Muscle of arm (tissue), 12 donors: ENCODE data around the gene TBX15. TPM values are rescaled to one million over a fixed set of nuclear protein-coding genes. Genes with fewer than 3 reads are reported as not detected.
A peak's percentile ranks its signal among the peaks of the same experiment; 100 is the strongest.

ENCODE experiments used
- DNase-seq: peaks from one replicate; pipeline ENCODE4 v3.0.0-alpha.2; 2013
- polyA plus RNA-seq, 12 donors: library from polyadenylated mRNA; unstranded; fragments of 120-200 nt; gene quantifications; one replicate each; pipeline ENCODE4 v1.2.1, GENCODE V29; 2013; ENCODE audit not compliant: insufficient read length in 12 of 12

The TBX15 gene
- polyA plus RNA-seq, 12 donors: 47.2 to 162 (median 65.0) TPM

DNA sequence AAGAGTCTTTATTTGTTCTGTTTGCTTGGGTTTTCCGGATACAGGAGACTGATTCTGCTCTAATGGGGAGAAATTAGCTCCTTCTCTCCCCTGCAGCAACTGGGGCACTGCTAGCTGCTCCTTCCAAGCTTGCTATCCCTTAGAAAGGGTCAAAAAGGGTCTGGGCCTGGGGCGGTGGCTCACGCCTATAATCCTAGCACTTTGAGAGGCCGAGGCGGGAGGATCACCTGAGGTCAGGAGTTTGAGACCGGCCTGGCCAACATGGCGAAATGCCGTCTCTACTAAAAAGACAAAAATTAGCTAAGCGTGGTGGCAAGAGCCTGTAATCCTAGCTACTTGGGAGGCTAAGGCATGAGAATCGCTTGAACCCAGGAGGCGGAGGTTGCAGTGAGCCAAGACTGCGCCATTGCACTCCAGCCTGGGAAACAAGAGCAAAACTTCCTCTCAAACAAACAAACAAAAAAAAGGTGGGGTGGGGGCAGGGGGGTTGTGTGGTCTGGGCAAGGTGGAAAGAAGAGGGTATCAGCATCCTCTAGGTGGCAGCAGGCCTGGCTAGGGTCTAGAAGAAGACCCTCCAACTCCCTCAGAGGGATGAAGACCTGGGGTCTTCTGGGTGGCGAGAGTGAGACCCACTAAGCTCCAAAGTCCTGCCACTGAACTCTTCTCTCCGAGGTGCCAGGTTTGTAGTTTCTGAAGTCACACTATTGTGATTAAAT, 15.4 kb upstream of the TBX15 start:
- DNase-seq: no peak

DNA sequence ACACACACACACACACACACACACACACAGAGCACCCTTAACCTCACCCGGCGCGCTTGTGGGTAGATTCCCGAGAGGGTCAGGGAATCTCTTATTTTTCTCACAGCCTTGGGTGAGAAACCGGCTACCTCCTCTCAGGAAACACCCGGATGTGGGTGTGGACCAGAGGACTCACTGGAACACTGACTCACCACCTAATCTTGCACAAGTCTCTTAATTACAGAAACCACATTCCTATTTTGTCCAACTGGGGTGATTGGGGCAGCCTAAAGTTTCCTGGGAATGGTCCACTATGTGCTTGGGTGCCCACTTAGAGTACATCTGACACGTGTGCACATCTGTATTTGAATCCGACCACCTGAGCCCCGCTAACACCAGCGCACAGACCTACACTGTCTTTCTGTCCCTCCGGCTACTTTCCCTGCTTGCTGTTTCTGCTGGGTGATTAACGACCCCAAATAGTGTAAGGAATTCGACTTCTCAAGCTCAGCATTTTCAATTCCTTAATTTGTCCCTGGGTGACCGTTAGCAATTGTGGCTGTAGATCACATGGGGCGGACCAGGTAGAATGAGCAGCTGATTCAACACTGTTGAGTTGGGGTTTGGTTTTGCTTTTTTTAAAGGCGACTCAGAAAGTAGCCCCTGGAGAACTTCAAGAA, 14.0 kb upstream of the TBX15 start:
- no peak for DNase-seq

DNA sequence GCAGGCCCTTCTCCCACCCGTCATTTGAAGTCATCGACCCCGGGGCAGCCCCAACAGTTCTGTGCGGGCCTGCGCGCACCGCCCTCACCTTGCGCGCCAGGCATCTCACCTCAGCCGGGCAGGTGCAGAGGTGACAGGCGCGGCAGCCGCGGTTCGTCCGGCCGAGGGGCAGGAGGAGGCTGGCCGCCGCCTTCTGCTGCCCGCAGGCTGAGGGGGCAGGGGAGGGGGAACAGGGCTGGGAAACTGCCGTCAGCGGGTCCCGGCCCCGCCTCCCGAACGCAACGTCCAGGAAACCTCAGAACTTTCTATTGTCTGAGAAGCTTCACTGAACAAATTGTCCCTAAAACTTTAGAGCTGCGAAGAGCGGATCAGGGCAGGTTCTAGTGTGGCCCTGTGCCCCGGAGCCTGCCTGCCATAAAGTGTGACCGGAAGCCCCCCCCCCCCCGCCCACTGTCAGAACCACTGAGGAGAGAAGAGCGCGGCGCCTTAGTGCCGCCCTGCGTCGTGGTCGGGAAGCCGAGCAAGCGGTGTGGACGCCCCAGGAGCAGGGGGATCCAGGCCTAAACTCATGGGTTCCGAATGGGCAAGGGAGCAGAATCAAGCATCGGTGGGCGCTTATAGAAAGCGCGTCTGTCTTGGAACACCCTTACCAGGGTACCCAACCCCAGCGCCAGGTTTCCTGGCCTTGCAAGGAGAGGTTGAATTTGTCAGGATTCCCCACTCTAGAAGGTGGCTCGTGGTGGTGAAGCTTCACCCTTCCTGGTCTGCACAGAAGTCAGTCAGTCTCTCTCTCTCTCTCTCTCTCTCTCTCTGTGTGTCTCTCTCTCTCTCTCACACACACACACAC, 13.3 kb upstream of the TBX15 start:
- DNase-seq: no peak

DNA sequence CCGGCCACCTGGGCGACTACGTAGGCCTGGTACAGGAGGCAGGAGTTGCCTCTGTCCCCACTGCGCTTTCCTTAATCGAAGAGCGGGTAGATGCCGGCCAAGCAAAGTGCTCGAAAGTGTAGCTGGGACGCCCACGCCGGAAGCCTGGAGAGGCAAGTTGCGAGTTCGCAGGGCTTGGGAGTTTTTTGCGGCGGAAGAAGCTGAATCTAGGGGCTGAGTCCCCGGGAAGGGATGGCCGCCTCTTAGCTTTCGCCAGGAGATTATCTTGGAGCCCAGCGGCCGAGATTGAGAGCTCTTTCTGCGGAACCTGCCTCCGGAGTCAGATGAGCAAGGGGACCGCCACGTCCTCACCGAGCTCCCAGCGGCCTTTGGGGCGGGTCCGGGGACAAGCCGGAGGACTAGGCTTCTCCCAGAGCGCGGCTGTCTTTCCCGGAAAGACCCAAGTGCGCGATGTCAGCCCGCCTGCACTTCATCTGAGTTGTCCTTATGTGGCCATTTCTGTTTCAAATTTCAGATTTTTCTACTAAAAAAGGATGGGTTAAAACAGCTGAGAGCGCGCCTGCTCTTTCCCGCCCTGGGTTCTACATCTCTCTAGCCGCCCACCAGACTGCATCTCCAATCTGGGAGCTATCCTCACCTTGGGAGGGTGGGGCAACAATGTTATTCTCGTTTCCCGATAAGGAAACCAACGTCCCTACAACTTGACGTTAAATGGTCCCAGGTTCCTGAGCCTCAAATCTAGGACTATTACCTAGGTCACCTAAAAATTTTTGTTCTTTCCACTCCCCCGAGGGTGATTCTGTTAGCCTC, 12.4 kb upstream of the TBX15 start:
- DNase-seq: no peak

DNA sequence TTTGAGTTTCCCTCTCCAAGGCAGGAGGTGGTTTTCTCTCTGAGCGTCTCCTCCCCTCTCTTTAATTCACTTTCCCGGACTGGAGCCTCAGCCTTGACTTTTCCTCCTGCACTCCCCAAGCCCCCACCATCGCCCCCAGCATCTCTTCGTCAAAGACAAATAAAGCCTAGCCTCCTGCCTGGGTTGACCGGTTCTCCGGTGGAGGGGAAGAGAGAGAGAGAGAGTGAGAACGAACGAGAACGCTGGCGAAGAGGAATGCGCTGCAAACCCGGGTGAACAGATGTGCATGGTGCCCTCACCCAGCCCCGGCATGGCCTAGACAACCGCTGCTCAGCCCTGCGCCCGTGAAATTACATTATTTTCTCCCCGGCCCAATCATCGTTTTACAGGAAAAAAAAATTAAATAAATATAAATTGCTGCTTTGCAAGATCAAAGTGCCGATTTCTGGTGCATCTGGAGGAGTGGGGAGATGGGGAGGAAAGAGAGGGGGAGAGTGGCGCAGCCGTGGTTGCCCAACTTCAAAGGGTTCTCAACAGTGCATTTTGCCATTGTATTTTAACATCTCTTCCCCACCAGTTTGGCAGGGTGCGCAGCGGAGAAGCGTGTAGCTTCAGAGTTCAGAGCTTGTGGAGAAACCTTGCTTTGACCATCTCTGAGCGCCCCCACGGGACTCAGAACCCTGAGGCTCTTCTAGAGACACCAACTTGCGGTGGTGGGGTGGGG, 11.4 kb upstream of the TBX15 start:
- no peak for DNase-seq

DNA sequence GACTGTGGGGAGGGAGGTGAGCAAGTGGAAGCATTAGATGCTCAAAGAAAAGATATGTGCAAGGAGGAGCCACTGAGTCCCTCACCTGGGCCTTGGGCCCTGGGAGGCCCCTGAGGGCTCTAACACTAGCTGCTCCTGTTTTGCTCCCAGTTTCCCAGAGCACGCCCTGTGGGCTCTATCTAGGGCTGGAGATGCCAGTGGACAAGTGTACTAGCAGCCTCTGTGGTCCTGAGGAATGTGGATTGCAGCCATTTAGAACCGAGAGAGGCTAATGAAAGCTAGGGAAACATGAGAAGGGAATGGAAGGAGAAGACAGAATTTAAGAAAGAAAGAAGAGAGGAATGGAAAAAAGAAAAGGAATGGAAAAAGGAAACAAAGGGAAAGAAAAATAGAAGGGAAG, 10.0 kb upstream of the TBX15 start:
- no peak for DNase-seq

DNA sequence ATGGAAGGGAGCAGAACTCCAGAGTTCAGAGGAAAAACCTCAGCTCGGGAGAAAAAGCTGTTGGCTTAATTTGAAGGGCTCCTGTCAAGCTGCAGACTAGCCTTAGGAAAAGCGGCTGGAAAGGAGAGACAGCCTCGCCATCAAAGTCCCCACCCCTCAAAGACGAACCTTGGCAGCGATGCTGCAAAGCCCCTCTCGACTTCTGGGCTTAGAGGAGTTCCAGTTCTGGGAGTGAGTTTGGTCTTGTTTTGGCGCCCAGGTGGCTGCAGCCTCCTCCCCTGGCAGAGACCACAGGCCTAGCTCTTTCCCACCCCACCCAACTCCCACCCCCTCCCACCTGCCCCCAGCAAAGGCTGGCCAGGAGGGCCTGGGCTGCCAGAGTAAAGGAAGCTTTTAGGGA, 9.1 kb upstream of the TBX15 start:
- no peak for DNase-seq

DNA sequence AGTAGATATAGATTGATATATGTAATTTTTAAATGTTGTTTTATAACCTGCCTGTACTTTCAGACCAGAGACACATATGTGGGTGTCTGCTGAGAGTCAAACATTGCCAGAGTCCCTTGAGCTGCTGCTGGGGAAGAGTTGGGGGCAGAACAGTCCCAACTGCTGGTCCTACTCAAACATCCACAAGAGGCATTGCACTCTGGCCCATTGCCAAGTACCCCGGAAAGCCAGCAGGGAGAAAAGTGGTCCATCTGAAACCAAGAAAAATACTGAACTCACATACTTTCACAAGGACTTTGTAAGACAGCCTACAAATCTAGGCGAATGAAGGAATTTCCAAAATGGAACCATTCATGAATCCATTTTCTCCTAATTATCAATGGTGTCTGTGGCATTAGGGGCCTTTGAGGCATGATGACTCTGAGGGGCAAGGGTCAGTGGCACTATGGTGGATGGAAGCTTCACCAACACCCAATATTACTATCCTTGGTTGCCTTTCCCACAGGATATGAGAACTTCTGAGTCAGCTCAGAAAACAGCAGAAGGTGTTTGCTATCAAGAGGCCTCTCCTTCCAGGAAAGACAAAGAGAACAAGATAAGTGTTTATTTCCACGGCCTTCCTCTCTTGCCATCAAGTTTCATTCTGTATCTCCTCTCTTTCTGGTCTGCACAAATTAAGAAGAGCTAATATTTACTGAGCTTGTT, 7.3 kb upstream of the TBX15 start:
- DNase-seq: no peak

DNA sequence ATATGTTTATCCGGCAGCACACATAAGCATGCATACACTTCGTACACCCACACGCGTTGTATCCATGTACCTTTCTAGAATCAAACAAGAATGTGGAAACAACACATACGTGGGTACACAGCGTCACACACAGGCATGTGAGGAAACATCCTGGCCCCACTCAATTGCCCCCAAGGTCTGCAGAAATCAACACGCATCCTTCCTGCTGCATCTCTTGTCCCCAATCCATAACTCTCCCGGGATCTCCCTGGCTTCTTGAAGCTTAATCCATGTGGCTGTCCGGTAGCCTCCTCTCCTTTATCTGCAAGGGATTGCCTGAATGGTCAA, 5.5 kb upstream of the TBX15 start:
- DNase-seq: no peak

DNA sequence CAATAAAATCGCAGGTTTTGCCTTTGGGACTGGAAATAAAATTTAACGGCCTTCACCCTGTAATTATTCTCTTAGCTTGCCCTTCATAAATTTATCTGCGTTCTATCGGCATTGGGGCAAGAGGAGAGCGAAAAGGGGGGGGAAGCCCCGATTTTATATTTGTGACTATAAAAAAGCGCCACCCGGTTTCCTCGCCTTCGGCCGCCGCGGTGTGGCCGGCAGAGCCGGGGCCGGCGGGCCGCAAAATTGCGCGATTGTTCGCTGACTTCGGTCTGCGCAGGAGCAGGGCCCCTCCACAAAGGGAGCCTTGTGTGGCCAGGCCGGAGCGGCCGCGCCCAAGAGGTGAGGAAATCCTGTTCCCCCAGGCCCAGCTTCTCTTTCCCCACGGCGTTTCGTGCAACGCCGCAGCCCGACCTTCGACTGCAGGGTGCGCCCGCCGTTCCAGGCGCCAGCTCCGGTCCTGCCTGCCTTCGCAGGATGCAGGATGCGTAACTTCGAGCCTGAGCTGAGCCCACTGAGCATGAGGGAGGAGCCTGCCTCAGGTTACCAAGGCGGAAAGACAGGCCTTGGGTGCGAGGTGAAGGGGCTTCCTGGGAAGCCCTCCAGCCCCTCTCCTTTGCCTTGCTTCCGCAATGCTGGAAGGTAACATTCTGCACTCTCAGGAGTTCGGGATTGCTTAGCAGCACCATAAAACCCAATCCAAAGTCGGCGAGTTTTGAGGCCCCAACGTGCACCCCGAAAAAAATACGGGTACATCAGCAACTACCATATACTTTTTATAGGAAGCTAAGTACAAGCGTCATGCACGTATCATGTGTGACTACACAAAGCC, 4.9 kb upstream of the TBX15 start:
- no peak for DNase-seq

DNA sequence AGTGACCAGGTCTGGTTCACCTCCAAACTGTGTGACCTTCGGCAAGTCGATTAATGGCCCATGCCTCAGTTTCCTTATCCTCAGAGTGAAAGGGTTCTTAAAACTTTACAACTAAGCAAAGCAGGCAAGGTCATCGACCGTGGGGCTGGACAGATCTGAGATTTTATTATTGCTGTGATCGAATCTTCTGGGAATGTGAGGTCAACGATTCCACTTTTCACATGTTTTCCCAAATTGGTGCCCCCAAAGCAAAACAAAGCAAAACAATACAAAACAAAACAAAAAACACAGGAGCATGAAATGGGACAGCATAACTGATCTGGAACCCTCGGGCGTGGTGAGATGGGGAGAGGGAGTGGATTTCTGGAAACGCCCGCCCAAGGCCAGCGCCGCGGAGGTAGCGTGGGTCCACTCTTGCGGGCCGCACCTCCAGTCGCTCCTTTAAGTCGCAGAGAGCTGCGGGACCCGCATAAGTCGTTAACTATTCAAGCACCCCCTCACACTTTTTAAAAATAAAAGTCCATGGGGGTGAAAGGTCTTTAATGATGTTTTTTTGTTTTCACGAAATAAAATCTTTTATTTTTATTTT, 4.2 kb upstream of the TBX15 start:
- no peak for DNase-seq

DNA sequence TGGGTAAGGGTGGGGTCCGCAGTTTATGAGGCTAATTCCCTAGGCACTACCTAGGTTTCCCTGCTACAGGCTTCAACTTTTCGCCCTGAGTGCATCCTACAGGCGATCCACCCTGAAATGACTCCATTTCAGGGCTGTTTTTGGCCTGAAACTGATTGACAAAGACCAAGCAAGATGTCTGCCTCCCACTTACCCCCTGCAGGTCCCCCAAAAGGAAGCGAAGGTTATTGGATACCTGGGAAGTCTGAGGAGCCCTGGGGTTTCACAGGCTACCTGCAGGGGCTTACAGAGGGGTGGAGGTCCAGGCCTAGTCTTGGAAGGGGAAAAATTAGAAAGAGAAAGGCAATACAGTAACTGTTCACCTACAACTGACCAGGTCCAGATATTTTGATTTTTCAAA, 3.3 kb upstream of the TBX15 start:
- DNase-seq: no peak

DNA sequence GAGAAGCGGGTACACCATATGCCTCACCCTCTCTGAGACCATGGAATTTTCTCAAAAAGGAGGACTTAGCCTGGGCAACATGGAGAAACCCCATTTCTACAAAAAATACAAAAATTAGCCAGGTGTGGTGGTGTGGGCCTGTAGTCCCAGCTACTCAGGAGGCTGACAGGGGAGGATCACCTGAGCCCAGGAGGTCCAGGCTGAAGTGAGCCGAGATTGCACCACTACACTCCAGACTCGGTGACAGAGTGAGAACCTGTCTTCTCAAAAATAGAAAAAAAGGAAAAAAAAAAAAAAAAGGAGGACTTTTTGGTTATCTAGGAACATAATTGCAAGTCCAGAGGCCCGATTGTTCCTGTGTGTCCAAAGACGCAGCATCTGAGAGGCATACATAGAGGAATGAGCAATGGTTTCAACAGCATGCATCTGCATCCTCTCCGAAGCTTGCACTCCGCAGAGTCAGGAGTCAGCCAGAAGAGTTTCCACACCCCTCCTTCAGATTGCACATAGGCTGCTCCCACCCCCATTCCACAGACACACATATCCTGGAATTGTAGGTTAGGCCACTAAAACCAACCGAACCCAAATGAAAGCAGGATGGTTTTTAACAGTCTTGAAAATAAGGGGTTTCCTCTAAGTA, 2.5 kb upstream of the TBX15 start:
- no peak for DNase-seq

DNA sequence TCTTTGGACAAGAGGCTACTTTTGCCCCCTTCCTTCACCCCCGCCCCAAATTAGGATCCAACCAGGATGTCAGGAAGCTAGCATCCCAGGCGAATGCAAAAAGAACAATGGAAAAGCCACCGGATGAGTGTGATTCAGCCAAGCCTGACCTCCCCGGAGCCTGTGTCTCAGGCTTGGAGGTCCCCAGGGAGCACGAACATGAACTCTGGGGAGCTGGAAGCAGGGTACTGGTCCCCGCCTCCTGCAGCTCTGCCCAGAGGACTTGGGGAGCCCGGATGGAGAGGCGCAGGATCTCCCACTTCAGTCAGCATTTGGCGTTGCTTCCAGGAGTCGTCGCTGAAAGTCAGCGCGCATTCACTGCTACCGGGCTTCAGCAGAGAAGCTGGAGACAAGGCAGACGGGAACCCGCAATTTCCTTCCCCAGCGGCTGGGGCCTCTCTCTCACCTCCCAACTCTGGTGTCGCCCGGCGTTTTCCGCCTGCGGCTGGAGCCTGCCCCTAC, 1.8 kb upstream of the TBX15 start:
- DNase-seq: peak; percentile 69

DNA sequence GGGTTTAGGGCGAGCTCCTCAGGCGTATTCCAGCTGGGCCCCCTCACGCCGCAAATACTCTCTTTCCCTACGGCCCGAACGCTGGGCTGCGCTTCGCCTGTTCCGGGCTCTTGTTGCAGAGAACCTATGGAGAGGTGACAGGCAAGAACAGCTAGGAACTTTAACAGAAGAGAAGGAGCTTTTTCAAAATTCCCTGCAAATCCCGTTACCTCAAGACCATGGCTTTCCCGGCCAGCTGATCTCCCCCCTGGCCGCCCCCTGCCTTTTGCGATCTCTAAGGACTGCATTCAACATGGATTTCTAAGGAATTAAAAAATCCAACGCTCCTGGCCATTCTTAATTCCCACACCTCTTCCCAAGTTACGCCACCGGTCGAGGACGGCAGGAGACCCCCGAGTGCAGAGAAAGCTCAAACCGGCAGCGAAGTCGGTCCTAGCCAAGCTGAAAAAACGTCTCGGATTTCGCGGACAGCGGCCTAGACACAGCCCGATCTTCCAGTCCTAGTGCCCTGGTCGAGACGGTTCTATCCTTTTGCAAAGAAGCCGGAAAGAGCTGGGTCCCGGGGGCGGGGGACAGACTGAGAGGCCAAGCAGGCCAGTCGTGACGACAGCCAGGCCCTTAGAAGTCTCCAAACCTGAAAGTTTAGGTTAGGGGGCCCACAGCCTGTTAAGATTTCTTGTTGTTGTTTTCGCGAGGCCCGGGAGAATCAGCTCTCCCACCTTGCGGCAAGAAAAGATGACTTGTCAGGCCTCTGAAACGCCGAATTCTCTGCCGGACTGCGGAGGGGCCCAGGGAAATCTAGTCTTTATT, 1.1 kb upstream of the TBX15 start:
- DNase-seq: peak; percentile 75

DNA sequence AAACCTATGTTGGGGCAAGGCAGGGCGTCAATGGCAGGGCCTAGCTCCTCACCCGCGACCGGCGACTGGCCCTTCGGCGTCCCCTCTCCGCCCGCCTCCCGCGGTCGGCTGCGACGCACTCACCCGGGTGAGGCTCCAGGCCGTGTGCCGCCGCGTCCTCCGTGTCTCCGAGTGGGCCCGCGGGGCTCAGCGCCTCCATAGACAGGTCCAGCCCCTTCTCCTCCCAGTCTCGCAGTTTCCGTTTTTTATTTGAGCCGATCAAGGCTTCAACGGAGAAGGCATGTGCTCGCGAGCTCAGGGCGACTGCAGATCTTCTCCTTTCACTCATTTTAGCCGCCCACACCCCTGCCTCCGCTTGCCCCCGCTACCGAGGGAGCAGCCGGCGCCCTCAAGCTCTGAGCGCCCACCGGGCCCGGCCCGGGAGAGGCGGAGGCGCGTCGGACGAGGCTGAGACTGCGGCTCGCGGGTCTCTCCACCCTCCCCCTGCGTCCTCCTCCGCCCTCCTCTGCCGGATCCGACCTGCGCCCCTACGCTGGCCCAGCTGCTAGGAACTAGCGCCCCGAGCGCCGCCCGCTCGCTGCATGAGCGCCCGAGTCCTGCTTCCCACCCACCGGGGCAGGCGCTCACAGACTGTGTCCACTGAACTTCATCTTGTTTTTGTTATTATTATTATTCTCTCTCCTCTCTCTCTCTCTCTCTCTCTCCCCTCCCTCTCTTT, 516 bp downstream of the TBX15 start:
- no peak for DNase-seq
